AG09309 (cell line): Measurements from ENCODE around the gene LINC00305.

Source experiments
- DNase-seq: peaks from one replicate; pipeline ENCODE4 v3.0.0-alpha.2; 2010; ENCODE audit warnings: low read depth
- H3K4me3 ChIP-seq: 2 replicates; pipeline ENCODE4 v1.5.1; 2011; ENCODE audit warnings: mild to moderate bottlenecking, low read depth, low read length, moderate library complexity; ENCODE audit not compliant: control insufficient read depth
- TF ChIP-seq, protein P1 (sequence below): IDR thresholded peaks from 2 replicates; pipeline ENCODE4 v1.5.1; 2011; ENCODE audit warnings: mild to moderate bottlenecking, low read depth, low read length, inconsistent platforms; ENCODE audit not compliant: insufficient read depth, control insufficient read depth; ENCODE audit errors: missing control alignments

Gene LINC00305

DNA sequence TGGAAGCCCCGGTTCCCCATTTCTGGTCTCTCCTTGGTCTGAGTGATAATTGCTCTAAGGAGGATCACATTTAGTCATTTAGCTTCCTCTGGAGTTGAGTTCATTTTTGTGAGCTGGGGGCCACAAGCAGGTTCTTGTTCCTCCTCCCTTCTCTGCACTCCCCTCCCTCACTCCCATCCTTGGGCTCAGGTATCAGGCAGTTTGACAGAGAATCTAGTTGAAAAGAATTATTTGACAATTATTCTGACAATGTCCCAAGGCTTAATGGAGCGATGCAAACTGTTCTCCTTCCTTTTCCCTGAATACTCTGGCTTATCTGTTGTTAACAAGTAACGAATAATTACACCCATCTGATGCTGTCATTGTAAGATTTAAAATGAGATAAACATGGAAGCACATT is 117.5 kb downstream of the LINC00305 start:
- H3K4me3 ChIP-seq, result no peak overlapping the region

More for the DNA sequence above, 117.5 kb downstream of the LINC00305 start:
- DNase-seq, result no peak
- TF ChIP-seq, protein P1, sequence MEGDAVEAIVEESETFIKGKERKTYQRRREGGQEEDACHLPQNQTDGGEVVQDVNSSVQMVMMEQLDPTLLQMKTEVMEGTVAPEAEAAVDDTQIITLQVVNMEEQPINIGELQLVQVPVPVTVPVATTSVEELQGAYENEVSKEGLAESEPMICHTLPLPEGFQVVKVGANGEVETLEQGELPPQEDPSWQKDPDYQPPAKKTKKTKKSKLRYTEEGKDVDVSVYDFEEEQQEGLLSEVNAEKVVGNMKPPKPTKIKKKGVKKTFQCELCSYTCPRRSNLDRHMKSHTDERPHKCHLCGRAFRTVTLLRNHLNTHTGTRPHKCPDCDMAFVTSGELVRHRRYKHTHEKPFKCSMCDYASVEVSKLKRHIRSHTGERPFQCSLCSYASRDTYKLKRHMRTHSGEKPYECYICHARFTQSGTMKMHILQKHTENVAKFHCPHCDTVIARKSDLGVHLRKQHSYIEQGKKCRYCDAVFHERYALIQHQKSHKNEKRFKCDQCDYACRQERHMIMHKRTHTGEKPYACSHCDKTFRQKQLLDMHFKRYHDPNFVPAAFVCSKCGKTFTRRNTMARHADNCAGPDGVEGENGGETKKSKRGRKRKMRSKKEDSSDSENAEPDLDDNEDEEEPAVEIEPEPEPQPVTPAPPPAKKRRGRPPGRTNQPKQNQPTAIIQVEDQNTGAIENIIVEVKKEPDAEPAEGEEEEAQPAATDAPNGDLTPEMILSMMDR, result no peak
